HepG2 (cell line): ENCODE data around the gene KRCC1. TPM values are rescaled to one million over a fixed set of nuclear protein-coding genes. Genes with fewer than 3 reads are reported as not detected.

Source experiments
- ATAC-seq: fragments of 200-7000 bp; cut with Tn5 transposase; 3 replicates; pipeline ENCODE4 v1.9.1; 2020; ENCODE audit warnings: mild to moderate bottlenecking, moderate library complexity
- BruUV-seq: library from RNA; stranded (reverse); fragments of 400-500 nt; replicated peaks from 2 replicates; lab custom pipeline; 2021; lab: Mats Ljungman, UMichigan
- CTCF ChIA-PET: fragments of 300-600 bp; formaldehyde crosslinking; extraction: SDS; loops from one replicate; lab custom pipeline; 2021; ENCODE audit warnings: low total read pairs, inconsistent platforms, low intra/inter-chr PET ratio; lab: Yijun Ruan, JAX
- POLR2A ChIA-PET: fragments of 350-600 bp; sonication (Branson Sonifier 250); formaldehyde crosslinking; loops from one replicate; lab custom pipeline; 2020; ENCODE audit warnings: antibody characterized with exemption, inconsistent platforms; lab: Yijun Ruan, JAX
- DNase-seq: peaks from one replicate; pipeline ENCODE4 v3.0.0-alpha.2; 2015; ENCODE audit warnings: low spot score
- FAIRE-seq: peaks from 3 replicates; lab custom pipeline; 2011; peaks lifted over from hg19 to GRCh38; lab: Jason Lieb, UNC
- H2AFZ ChIP-seq: one replicate; pipeline ENCODE4 v1.6.1; 2011; ENCODE audit warnings: low read length, inconsistent platforms
- H3K27ac ChIP-seq: fragments of 300-600 bp; 3 replicates; pipeline ENCODE4 v1.8.0; 2011; ENCODE audit warnings: mixed run types, mild to moderate bottlenecking, mixed read lengths, low read length, inconsistent platforms; ENCODE audit not compliant: insufficient read depth; ENCODE audit errors: extremely low read length
- H3K27me3 ChIP-seq, 2 experiments: fragments of 200-600 bp in 1 of 2; 2 replicates in 1 of 2; 3 replicates in 1 of 2; pipeline versions ENCODE4 v1.6.0 to v1.8.0; 2011; ENCODE audit warnings: low read length in 2 of 2, mild to moderate bottlenecking in 2 of 2, moderate library complexity in 2 of 2, inconsistent platforms in 1 of 2; ENCODE audit not compliant: insufficient read depth in 2 of 2, control insufficient read depth in 1 of 2
- H3K36me3 ChIP-seq, 2 experiments: fragments of 200-600 bp in 1 of 2; replicated peaks in 1 of 2; 2 replicates in 1 of 2; 3 replicates in 1 of 2; pipeline versions ENCODE4 v1.5.1 to v1.8.0; 2011; ENCODE audit warnings: low read length in 2 of 2, inconsistent platforms in 1 of 2; ENCODE audit not compliant: insufficient read depth in 2 of 2, control insufficient read depth in 1 of 2
- H3K4me1 ChIP-seq: 2 replicates; pipeline ENCODE4 v1.5.1; 2012; ENCODE audit warnings: low read length, inconsistent platforms; ENCODE audit not compliant: insufficient read depth
- H3K4me2 ChIP-seq: 2 replicates; pipeline ENCODE4 v1.6.0; 2011; ENCODE audit warnings: low read depth, low read length, inconsistent platforms
- H3K4me3 ChIP-seq, 3 experiments: fragments of 200-600 bp in 1 of 3; sonication (generic), shearing (Covaris generic) in 1 of 3; replicated peaks in 1 of 3; 2 replicates each; pipeline ENCODE4 v1.5.1; 2011 to 2016; ENCODE audit warnings: low read length in 3 of 3, inconsistent platforms in 2 of 3, low read depth in 2 of 3, mild to moderate bottlenecking in 2 of 3, control low read depth in 1 of 3, mixed read lengths in 1 of 3; ENCODE audit not compliant: insufficient read depth in 1 of 3
- H3K79me2 ChIP-seq: one replicate; pipeline ENCODE4 v1.6.1; 2011; ENCODE audit warnings: low read length, inconsistent platforms; ENCODE audit not compliant: insufficient read depth
- H3K9ac ChIP-seq: 2 replicates; pipeline ENCODE4 v1.6.0; 2011; ENCODE audit warnings: mild to moderate bottlenecking, low read depth, low read length, inconsistent platforms; ENCODE audit not compliant: insufficient read depth
- H3K9me3 ChIP-seq: 2 replicates; pipeline ENCODE4 v1.5.1; 2012; ENCODE audit warnings: mild to moderate bottlenecking, low read length
- H4K20me1 ChIP-seq: 2 replicates; pipeline ENCODE4 v1.6.0; 2011; ENCODE audit warnings: inconsistent platforms, mild to moderate bottlenecking, low read length, moderate library complexity; ENCODE audit not compliant: insufficient read depth
- PRPF4 ChIP-seq: fragments of 200-400 bp; formaldehyde crosslinking; IDR thresholded peaks from 2 replicates; pipeline ENCODE4 v1.6.1; 2016; ENCODE audit warnings: low read length, low read depth; ENCODE audit not compliant: poor library complexity, severe bottlenecking
- ZNF256 ChIP-seq: sonication (generic); formaldehyde crosslinking; conservative IDR thresholded peaks from 2 replicates; pipeline ENCODE4 v1.4.0; 2020; ENCODE audit warnings: missing genetic modification reagents
- ZNF317 ChIP-seq: sonication (generic); formaldehyde crosslinking; IDR thresholded peaks from 2 replicates; pipeline ENCODE4 v1.5.0; 2020; ENCODE audit warnings: mild to moderate bottlenecking, missing genetic modification reagents
- ZNF839 ChIP-seq: sonication (generic); formaldehyde crosslinking; IDR thresholded peaks from 2 replicates; pipeline ENCODE4 v1.4.0; 2020; ENCODE audit warnings: missing genetic modification reagents, mild to moderate bottlenecking, borderline replicate concordance
- WGBS: methylation state at CpG from one replicate; pipeline ENCODE4 v1.1.6; 2017; ENCODE audit warnings: low lambda C conversion rate; 5-methylcytosine and 5-hydroxymethylcytosine counted together
- in situ Hi-C: cut with HindIII; loops from 2 replicates; pipeline ENCODE4 v1.10.0; 2017; ENCODE audit warnings: low pct_unique_long_range_greater_than_20kb; ENCODE audit not compliant: extremely low pct_ligation_motif_present
- intact Hi-C: fragments of 100-400 bp; cut with micrococcal nuclease; formaldehyde crosslinking; loops from one replicate; pipeline ENCODE4 v1.10.0; 2022; ENCODE audit not compliant: unreplicated experiment
- polyA plus RNA-seq, 8 experiments: library from polyadenylated mRNA; depleted of rRNA in 3 of 8; stranded (reverse) in 7 of 8; unstranded in 1 of 8; fragments of >200 nt; fragmentation: Illumina TruSeq in 4 of 8; extraction: Trizol in 4 of 8; gene quantifications; 2 replicates each; pipeline versions ENCODE4 v1.2.1 to v1.2.3, GENCODE V29; 2011 to 2016; ENCODE audit warnings: low read depth in 4 of 8, missing spikeins in 1 of 8, mixed read lengths in 1 of 8; ENCODE audit not compliant: insufficient read depth in 1 of 8
- total RNA-seq, 5 experiments: library from RNA; depleted of rRNA; stranded (reverse); fragments of >200 nt; fragmentation: Illumina TruSeq; extraction: Trizol; gene quantifications; 2 replicates each; pipeline ENCODE4 v1.2.3, GENCODE V29; 2016; ENCODE audit warnings: low read depth in 1 of 5
- TF ChIP-seq, protein P1 (sequence below): sonication (generic); formaldehyde crosslinking; IDR thresholded peaks from 2 replicates; pipeline ENCODE4 v1.8.1; 2023; ENCODE audit warnings: mild to moderate bottlenecking, inconsistent platforms, moderate library complexity, missing genetic modification reagents, borderline replicate concordance
- TF ChIP-seq, protein P2 (sequence below), 2 experiments: sonication (generic) in 1 of 2; formaldehyde crosslinking in 1 of 2; IDR thresholded peaks; 2 replicates each; pipeline versions ENCODE4 v1.5.1 to v1.6.1; 2011 to 2020; ENCODE audit warnings: borderline replicate concordance in 1 of 2, low read depth in 1 of 2, low read length in 1 of 2, mild to moderate bottlenecking in 1 of 2, missing genetic modification reagents in 1 of 2, moderate library complexity in 1 of 2

Gene KRCC1
- total and polyA plus RNA-seq, 2 of the 13 experiments (the other 11 are each of a cell fraction or from before 2014, with no cell fraction given), result 6.5 to 7.7 TPM

DNA sequence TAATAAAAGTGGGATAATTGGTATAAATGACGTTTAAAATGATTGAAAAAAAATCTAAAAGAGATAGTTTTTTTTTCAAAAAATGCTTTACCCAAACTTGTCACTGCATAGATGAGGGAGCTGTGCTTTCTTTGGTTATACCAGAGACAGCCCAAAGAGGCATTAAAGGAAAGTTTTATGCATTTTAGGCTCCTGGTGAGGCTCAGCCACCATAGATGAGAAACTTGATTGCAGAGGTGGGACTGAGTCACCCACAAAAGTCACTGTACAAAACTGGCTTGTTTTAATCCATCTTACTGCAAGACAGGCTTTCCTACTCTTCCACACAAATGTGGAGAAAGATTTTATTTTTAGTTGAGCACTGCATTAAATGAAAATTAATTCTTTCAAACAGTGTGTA lies 14.5 kb upstream of the KRCC1 start:
- intact Hi-C loops, result no loop called here
- H3K4me1 ChIP-seq, result no peaks in the 10 kb centered on the region
- H3K36me3 ChIP-seq, result no peaks in the 10 kb centered on the region
- BruUV-seq, result no TSS peak
- no peaks in the 10 kb centered on the region for H3K9me3 ChIP-seq
- POLR2A ChIA-PET, result no interaction called here
- ATAC-seq (no peak), FAIRE-seq (no peak), DNase-seq (no peak)
- in situ Hi-C loops, result loop anchor here (25.0 kb wide), 1 partner anchor 392 kb away; the partner anchor contains the start of gene FOXI3
- CTCF ChIA-PET, result no interaction called here
- no peak for TF ChIP-seq ZNF317 (CRISPR knock-in tag)
- TF ChIP-seq ZNF256 (CRISPR knock-in tag), result no peak
- no peak for TF ChIP-seq ZNF839
- no peak for TF ChIP-seq PRPF4
- TF ChIP-seq, protein P1, sequence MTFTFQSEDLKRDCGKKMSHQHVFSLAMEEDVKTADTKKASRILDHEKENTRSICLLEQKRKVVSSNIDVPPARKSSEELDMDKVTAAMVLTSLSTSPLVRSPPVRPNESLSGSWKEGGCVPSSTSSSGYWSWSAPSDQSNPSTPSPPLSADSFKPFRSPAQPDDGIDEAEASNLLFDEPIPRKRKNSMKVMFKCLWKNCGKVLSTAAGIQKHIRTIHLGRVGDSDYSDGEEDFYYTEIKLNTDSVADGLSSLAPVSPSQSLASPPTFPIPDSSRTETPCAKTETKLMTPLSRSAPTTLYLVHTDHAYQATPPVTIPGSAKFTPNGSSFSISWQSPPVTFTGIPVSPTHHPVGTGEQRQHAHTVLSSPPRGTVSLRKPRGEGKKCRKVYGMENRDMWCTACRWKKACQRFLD, result no peak
- TF ChIP-seq, protein P2, sequence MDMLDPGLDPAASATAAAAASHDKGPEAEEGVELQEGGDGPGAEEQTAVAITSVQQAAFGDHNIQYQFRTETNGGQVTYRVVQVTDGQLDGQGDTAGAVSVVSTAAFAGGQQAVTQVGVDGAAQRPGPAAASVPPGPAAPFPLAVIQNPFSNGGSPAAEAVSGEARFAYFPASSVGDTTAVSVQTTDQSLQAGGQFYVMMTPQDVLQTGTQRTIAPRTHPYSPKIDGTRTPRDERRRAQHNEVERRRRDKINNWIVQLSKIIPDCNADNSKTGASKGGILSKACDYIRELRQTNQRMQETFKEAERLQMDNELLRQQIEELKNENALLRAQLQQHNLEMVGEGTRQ (IDR thresholded peaks at IDR 0.05; ENCODE audit: low read depth, low read length), result no peak
- TF ChIP-seq, protein P2 (CRISPR knock-in tag; IDR thresholded peaks at IDR 0.05; ENCODE audit: borderline replicate concordance), result no peak
- H3K79me2 ChIP-seq, result no peaks in the 10 kb centered on the region
- no peak overlapping the region for H2AFZ ChIP-seq
- H4K20me1 ChIP-seq, result no peaks in the 10 kb centered on the region
- H3K27ac ChIP-seq, result no peak overlapping the region
- no peak overlapping the region for H3K4me3 ChIP-seq
- H3K27me3 ChIP-seq, result peaks cover 2 to 3% of the 10 kb centered on the region in 2 experiments; a peak in 2 of 5 replicates
- WGBS, result 0% methylated on average over 1 of the region's 1 CpG
- H3K9ac ChIP-seq, result no peak overlapping the region
- H3K4me2 ChIP-seq, result no peak overlapping the region
